Hepatocyte (in vitro differentiated cells): ENCODE measurements around the gene NFYC.

Experiments
- EZH2 ChIP-seq: fragments of 200-600 bp; sonication (generic); IDR thresholded peaks from 2 replicates; pipeline ENCODE4 v1.6.1; 2016; ENCODE audit warnings: antibody characterized with exemption, mild to moderate bottlenecking, borderline replicate concordance
- EZH2phosphoT487 ChIP-seq: fragments of 200-600 bp; sonication (generic); IDR thresholded peaks from one replicate; pipeline ENCODE4 v1.6.1; 2018; ENCODE audit warnings: antibody characterized with exemption, mild to moderate bottlenecking, low read depth, moderate library complexity; ENCODE audit not compliant: unreplicated experiment, severe bottlenecking
- TF ChIP-seq, protein P1 (sequence below): fragments of 200-600 bp; sonication (generic); IDR thresholded peaks from 2 replicates; pipeline ENCODE4 v1.5.1; 2016; ENCODE audit warnings: antibody characterized with exemption, mild to moderate bottlenecking; ENCODE audit not compliant: poor library complexity

DNA sequence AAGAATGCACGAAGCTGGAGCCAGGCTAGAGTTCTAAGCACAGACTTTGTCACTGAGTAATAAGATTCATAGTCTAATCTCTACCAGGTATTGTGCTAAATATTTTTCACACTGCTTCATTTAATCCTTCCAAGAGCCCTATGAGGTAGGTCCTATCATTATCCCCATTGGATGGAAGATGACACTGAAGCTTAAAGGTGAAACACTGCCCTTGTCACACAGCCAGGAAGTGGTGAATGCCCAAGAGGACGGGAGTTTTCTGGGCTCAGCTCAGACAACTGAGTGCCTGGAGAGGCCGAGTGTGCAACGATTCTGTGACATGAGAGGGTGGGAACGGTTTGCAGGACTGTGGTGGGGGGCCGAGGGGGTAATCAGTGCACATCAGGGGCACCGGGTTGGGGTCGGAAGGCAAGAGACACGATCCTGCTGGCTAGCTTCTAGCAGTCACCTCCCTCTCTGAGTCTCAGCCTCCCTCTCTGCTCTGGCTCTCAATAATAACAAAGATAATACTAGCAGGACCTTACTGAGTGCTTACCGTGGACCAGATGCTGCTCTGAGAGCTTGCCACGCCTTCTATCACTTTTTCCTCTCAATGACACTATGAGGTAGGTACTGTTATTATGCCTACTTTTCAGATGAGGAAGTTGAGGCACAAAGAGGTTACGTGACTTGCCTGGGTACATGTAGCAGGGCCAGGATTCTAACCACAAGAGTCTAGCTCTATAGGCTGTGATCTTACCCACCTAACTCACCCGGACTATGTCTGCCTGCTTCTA, 104.5 kb downstream of the NFYC start:
- TF ChIP-seq, protein P1, sequence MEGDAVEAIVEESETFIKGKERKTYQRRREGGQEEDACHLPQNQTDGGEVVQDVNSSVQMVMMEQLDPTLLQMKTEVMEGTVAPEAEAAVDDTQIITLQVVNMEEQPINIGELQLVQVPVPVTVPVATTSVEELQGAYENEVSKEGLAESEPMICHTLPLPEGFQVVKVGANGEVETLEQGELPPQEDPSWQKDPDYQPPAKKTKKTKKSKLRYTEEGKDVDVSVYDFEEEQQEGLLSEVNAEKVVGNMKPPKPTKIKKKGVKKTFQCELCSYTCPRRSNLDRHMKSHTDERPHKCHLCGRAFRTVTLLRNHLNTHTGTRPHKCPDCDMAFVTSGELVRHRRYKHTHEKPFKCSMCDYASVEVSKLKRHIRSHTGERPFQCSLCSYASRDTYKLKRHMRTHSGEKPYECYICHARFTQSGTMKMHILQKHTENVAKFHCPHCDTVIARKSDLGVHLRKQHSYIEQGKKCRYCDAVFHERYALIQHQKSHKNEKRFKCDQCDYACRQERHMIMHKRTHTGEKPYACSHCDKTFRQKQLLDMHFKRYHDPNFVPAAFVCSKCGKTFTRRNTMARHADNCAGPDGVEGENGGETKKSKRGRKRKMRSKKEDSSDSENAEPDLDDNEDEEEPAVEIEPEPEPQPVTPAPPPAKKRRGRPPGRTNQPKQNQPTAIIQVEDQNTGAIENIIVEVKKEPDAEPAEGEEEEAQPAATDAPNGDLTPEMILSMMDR = no peak
- TF ChIP-seq EZH2 (no peak), EZH2phosphoT487 (no peak)
